Suprapubic skin (tissue), 4 donors: ENCODE data around the gene CTNNA3.

Source experiments
- CTCF ChIP-seq, 2 donors: fragments of 200-600 bp in 1 of 2; fragments of 450-650 bp in 1 of 2; sonication (generic) in 1 of 2; IDR thresholded peaks; one replicate each; pipeline ENCODE4 v1.5.1; 2016 to 2019; ENCODE audit warnings: antibody characterized with exemption in 2 of 2, mild to moderate bottlenecking in 1 of 2, moderate library complexity in 1 of 2
- EP300 ChIP-seq: sonication (generic); formaldehyde crosslinking; IDR thresholded peaks from one replicate; pipeline ENCODE4 v1.6.1; 2017; ENCODE audit warnings: antibody characterized with exemption
- POLR2A ChIP-seq, 2 donors: fragments of 450-650 bp; IDR thresholded peaks; one replicate each; pipeline ENCODE4 v1.6.1; 2017; ENCODE audit warnings: antibody characterized with exemption in 2 of 2, mild to moderate bottlenecking in 2 of 2, moderate library complexity in 2 of 2
- POLR2AphosphoS5 ChIP-seq, 3 donors: sonication (generic); formaldehyde crosslinking; IDR thresholded peaks; one replicate each; pipeline ENCODE4 v1.6.1; 2017; ENCODE audit warnings: antibody characterized with exemption in 3 of 3

- TF ChIP-seq EP300 (no peak), CTCF (IDR thresholded peaks at IDR 0.05) (no peak), POLR2A (IDR thresholded peaks at IDR 0.05) (no peak), POLR2AphosphoS5 (IDR thresholded peaks at IDR 0.05) (no peak)
These were observed 809.1 kb downstream of the CTNNA3 start for GRCh38 chr10:66886848-66887247.
